C4-2B (cell line): Measurements from ENCODE around the gene LMAN1L.

Source experiments
- CTCF ChIP-seq: fragments of 450-650 bp; conservative IDR thresholded peaks from 2 replicates; pipeline ENCODE4 v1.5.1; 2017; ENCODE audit warnings: mild to moderate bottlenecking
- ZFX ChIP-seq: fragments of 450-650 bp; IDR thresholded peaks from 2 replicates; pipeline ENCODE4 v1.6.1; 2017

GRCh38 chr15:74873036-74873755, 60.6 kb downstream of the LMAN1L start, which contains the start of gene SCAMP2:
- TF ChIP-seq CTCF (no peak), ZFX (peak; percentile 86; the same call in 1 of the 2 replicates)
